Vagina (tissue), 2 donors: ENCODE measurements around the gene ZNF37A.

Experiments used
- POLR2AphosphoS5 ChIP-seq, 2 donors: sonication (generic); formaldehyde crosslinking; IDR thresholded peaks; one replicate each; pipeline ENCODE4 v1.9.0; 2017; ENCODE audit warnings: antibody characterized with exemption in 2 of 2, mild to moderate bottlenecking in 2 of 2, low read depth in 1 of 2; ENCODE audit not compliant: insufficient read depth in 1 of 2
- TF ChIP-seq, protein P1 (sequence below), 3 experiments: fragments of 450-650 bp in 2 of 3; fragments of 200-600 bp in 1 of 3; sonication (generic) in 1 of 3; IDR thresholded peaks; one replicate each; pipeline ENCODE4 v1.5.1; 2017 to 2019; ENCODE audit warnings: antibody characterized with exemption in 3 of 3, mild to moderate bottlenecking in 2 of 3, moderate library complexity in 2 of 3

DNA sequence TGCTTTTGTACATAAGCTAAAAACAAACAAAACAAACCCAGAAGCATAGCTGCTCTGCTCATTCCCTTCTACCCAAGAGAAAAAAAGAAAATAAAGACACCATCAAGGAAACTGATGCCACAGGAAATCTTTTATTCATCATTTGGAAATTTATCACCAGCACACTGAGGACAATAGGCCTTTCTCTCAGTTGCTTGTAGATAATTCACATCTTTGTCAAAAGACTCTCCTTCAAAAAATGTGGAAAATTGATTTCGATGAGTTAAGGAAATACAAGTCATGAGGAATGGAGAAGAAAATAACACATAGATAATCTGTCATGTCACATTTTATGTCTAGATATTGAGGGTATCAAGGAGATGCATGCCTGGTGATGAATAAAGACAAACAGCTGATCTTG, 53.5 kb downstream of the ZNF37A start:
- no peak for TF ChIP-seq POLR2AphosphoS5 (IDR thresholded peaks at IDR 0.05; ENCODE audit: insufficient read depth in 1 of 2, low read depth in 1 of 2)
- TF ChIP-seq, protein P1, sequence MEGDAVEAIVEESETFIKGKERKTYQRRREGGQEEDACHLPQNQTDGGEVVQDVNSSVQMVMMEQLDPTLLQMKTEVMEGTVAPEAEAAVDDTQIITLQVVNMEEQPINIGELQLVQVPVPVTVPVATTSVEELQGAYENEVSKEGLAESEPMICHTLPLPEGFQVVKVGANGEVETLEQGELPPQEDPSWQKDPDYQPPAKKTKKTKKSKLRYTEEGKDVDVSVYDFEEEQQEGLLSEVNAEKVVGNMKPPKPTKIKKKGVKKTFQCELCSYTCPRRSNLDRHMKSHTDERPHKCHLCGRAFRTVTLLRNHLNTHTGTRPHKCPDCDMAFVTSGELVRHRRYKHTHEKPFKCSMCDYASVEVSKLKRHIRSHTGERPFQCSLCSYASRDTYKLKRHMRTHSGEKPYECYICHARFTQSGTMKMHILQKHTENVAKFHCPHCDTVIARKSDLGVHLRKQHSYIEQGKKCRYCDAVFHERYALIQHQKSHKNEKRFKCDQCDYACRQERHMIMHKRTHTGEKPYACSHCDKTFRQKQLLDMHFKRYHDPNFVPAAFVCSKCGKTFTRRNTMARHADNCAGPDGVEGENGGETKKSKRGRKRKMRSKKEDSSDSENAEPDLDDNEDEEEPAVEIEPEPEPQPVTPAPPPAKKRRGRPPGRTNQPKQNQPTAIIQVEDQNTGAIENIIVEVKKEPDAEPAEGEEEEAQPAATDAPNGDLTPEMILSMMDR (IDR thresholded peaks at IDR 0.05), result no peak
